ENCODE data around the gene BCL11A.

The BCL11A gene

GRCh38 chr2:60499651-60500265, 53.7 kb downstream of the BCL11A start:
- Histone ChIP-seq H3K36me3 (ENCODE audit: control insufficient read depth in 1 of 2, insufficient read depth in 2 of 2, low read length in 2 of 2) (peaks cover 0 to 5% of the 10 kb centered on the region in 2 donors), H3K4me1 (ENCODE audit: control insufficient read depth in 1 of 2, insufficient read depth in 2 of 2, low read length in 2 of 2) (peaks cover 22 to 24% of the 10 kb centered on the region in 2 donors), H3K9me3 (ENCODE audit: control insufficient read depth in 1 of 2, low read length in 2 of 2) (no peaks in the 10 kb centered on the region), H3K27ac (ENCODE audit: low read depth, low read length) (no peak overlapping the region), H3K27me3 (ENCODE audit: control insufficient read depth in 1 of 2, insufficient read depth in 2 of 2, low read length in 2 of 2) (no peaks in the 10 kb centered on the region), H3K4me3 (ENCODE audit: low read depth in 1 of 2, low read length in 2 of 2) (no peak overlapping the region), H3K9ac (ENCODE audit: low read depth in 1 of 2, low read length in 2 of 2) (no peak overlapping the region)

DNA sequence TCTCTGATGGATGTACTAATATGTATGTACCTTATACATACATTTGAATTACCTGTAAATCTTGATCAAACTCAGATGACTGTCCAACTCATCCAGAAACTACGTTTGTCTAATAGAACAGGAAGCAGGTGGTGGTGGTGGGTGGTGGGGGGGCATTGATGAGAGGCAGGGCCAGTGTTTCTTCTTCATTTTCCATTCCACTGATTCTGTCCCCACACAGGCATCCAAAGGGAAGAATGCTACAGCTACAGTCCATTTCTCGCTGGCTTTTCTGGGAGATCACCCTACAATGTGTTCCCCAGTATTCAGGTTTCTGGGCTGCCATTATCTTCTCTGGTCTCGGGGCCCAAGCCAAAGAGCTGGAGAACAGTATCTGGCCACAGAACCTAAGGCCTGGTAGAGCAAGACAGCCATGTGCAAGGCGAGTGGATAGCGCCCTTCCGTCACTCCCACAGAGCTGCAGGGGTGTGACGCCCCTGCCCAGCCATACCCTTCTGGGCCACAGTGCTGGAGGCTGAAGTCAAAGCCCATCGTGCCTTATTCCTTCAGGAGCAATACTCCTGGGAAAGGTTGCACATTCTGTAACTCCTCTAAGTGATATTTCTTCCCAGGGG, 54.5 kb downstream of the BCL11A start:
- no peak overlapping the region for H3K27ac ChIP-seq (ENCODE audit: low read depth, low read length)
- no peaks in the 10 kb centered on the region for H3K9me3 ChIP-seq (ENCODE audit: control insufficient read depth in 1 of 2, low read length in 2 of 2)
- H3K4me3 ChIP-seq (ENCODE audit: low read depth in 1 of 2, low read length in 2 of 2) = no peak overlapping the region
- peaks cover 31 to 32% of the 10 kb centered on the region in 2 donors for H3K4me1 ChIP-seq (ENCODE audit: control insufficient read depth in 1 of 2, insufficient read depth in 2 of 2, low read length in 2 of 2)
- H3K27me3 ChIP-seq (ENCODE audit: control insufficient read depth in 1 of 2, insufficient read depth in 2 of 2, low read length in 2 of 2) = no peaks in the 10 kb centered on the region
- H3K9ac ChIP-seq (ENCODE audit: low read depth in 1 of 2, low read length in 2 of 2) = no peak overlapping the region
- H3K36me3 ChIP-seq (ENCODE audit: control insufficient read depth in 1 of 2, insufficient read depth in 2 of 2, low read length in 2 of 2) = peaks cover 0 to 5% of the 10 kb centered on the region in 2 donors

DNA sequence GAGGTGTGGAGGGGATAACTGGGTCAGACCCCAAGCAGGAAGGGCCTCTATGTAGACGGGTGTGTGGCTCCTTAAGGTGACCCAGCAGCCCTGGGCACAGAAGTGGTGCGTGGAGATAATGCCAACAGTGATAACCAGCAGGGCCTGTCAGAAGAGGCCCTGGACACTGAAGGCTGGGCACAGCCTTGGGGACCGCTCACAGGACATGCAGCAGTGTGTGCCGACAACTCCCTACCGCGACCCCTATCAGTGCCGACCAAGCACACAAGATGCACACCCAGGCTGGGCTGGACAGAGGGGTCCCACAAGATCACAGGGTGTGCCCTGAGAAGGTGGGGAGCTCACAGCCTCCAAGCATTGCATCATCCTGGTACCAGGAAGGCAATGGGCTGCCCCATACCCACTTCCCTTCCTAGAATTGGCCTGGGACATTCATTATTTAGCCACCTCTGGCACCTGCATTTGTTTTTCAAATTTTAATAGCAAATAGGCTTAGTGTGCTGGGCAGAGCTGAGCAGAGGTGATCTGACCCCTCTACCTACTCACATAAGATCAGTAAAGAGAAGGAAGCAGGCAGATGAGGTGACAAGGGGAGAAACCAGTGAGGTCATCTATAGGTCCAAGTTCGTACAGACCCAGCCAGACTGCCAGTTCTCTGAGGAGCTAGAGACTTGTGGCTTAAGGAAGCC, 55.2 kb downstream of the BCL11A start:
- Histone ChIP-seq H3K4me1 (ENCODE audit: control insufficient read depth in 1 of 2, insufficient read depth in 2 of 2, low read length in 2 of 2) (peaks cover 37% of the 10 kb centered on the region in 2 donors), H3K4me3 (ENCODE audit: low read depth in 1 of 2, low read length in 2 of 2) (no peak overlapping the region), H3K9me3 (ENCODE audit: control insufficient read depth in 1 of 2, low read length in 2 of 2) (no peaks in the 10 kb centered on the region), H3K27me3 (ENCODE audit: control insufficient read depth in 1 of 2, insufficient read depth in 2 of 2, low read length in 2 of 2) (no peaks in the 10 kb centered on the region), H3K27ac (ENCODE audit: low read depth, low read length) (no peak overlapping the region), H3K36me3 (ENCODE audit: control insufficient read depth in 1 of 2, insufficient read depth in 2 of 2, low read length in 2 of 2) (peaks cover 0 to 5% of the 10 kb centered on the region in 2 donors), H3K9ac (ENCODE audit: low read depth in 1 of 2, low read length in 2 of 2) (no peak overlapping the region)

DNA sequence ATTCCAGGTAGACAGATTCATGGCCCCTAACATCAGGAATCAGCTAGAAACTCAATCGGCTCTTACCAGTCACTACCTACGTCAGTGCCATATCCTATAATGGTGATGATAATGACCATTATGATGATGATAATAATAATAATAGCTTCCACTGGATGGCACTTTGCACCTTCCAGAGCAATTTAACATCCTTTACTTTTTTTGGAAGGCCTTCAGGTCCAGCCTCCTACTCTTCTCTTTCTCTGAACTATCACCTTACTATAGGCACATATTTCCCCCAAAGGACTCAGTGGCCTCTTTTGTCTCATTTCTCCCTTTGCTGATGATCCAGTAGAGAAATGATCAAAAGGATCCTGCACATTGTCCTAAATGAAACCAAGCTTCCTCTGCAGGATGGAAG, 56.0 kb downstream of the BCL11A start:
- peaks cover 0 to 5% of the 10 kb centered on the region in 2 donors for H3K36me3 ChIP-seq (ENCODE audit: control insufficient read depth in 1 of 2, insufficient read depth in 2 of 2, low read length in 2 of 2)
- H3K9ac ChIP-seq (ENCODE audit: low read depth in 1 of 2, low read length in 2 of 2) = no peak overlapping the region
- H3K4me3 ChIP-seq (ENCODE audit: low read depth in 1 of 2, low read length in 2 of 2) = no peak overlapping the region
- peaks cover 41 to 43% of the 10 kb centered on the region in 2 donors for H3K4me1 ChIP-seq (ENCODE audit: control insufficient read depth in 1 of 2, insufficient read depth in 2 of 2, low read length in 2 of 2)
- H3K27me3 ChIP-seq (ENCODE audit: control insufficient read depth in 1 of 2, insufficient read depth in 2 of 2, low read length in 2 of 2) = no peaks in the 10 kb centered on the region
- no peaks in the 10 kb centered on the region for H3K9me3 ChIP-seq (ENCODE audit: control insufficient read depth in 1 of 2, low read length in 2 of 2)
- H3K27ac ChIP-seq (ENCODE audit: low read depth, low read length) = no peak overlapping the region

DNA sequence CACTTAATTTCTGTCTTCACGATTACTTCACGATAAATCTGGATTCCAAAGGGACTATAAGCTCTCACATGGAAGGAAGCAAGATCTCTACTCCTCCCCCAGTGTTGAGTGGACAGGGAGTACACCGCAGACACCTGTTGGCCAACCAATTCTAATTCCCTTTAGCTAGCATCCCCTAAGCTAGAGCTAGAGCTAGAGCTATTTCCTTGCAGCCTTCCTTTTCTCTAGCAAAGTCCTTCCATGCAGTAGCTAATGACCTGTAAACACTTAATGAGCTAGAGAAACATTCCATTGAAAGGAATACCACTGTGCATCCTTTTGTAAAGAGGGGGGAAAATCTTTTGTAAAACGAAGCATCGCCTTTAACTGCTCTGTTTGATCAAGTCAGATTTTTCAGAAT, 56.5 kb downstream of the BCL11A start:
- peaks cover 41 to 43% of the 10 kb centered on the region in 2 donors for H3K4me1 ChIP-seq (ENCODE audit: control insufficient read depth in 1 of 2, insufficient read depth in 2 of 2, low read length in 2 of 2)
- H3K27me3 ChIP-seq (ENCODE audit: control insufficient read depth in 1 of 2, insufficient read depth in 2 of 2, low read length in 2 of 2) = no peaks in the 10 kb centered on the region
- H3K36me3 ChIP-seq (ENCODE audit: control insufficient read depth in 1 of 2, insufficient read depth in 2 of 2, low read length in 2 of 2) = peaks cover 0 to 5% of the 10 kb centered on the region in 2 donors
- no peak overlapping the region for H3K27ac ChIP-seq (ENCODE audit: low read depth, low read length)
- no peak overlapping the region for H3K9ac ChIP-seq (ENCODE audit: low read depth in 1 of 2, low read length in 2 of 2)
- no peak overlapping the region for H3K4me3 ChIP-seq (ENCODE audit: low read depth in 1 of 2, low read length in 2 of 2)
- H3K9me3 ChIP-seq (ENCODE audit: control insufficient read depth in 1 of 2, low read length in 2 of 2) = no peaks in the 10 kb centered on the region

- Histone ChIP-seq H3K9me3 (ENCODE audit: control insufficient read depth in 1 of 2, low read length in 2 of 2) (no peaks in the 10 kb centered on the region), H3K9ac (ENCODE audit: low read depth in 1 of 2, low read length in 2 of 2) (no peak overlapping the region), H3K27me3 (ENCODE audit: control insufficient read depth in 1 of 2, insufficient read depth in 2 of 2, low read length in 2 of 2) (no peaks in the 10 kb centered on the region), H3K4me3 (ENCODE audit: low read depth in 1 of 2, low read length in 2 of 2) (no peak overlapping the region), H3K4me1 (ENCODE audit: control insufficient read depth in 1 of 2, insufficient read depth in 2 of 2, low read length in 2 of 2) (peaks cover 41 to 43% of the 10 kb centered on the region in 2 donors), H3K36me3 (ENCODE audit: control insufficient read depth in 1 of 2, insufficient read depth in 2 of 2, low read length in 2 of 2) (peaks cover 0 to 5% of the 10 kb centered on the region in 2 donors), H3K27ac (ENCODE audit: low read depth, low read length) (no peak overlapping the region)
These were observed 57.0 kb downstream of the BCL11A start for GRCh38 chr2:60496475-60496874.

DNA sequence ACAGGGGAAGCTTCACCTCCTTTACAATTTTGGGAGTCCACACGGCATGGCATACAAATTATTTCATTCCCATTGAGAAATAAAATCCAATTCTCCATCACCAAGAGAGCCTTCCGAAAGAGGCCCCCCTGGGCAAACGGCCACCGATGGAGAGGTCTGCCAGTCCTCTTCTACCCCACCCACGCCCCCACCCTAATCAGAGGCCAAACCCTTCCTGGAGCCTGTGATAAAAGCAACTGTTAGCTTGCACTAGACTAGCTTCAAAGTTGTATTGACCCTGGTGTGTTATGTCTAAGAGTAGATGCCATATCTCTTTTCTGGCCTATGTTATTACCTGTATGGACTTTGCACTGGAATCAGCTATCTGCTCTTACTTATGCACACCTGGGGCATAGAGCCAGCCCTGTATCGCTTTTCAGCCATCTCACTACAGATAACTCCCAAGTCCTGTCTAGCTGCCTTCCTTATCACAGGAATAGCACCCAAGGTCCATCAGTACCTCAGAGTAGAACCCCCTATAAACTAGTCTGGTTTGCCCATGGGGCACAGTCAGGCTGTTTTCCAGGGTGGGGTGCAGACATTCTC, 58.3 kb downstream of the BCL11A start:
- H3K9me3 ChIP-seq (ENCODE audit: control insufficient read depth in 1 of 2, low read length in 2 of 2) = no peaks in the 10 kb centered on the region
- H3K9ac ChIP-seq (ENCODE audit: low read depth in 1 of 2, low read length in 2 of 2) = no peak overlapping the region
- H3K36me3 ChIP-seq (ENCODE audit: control insufficient read depth in 1 of 2, insufficient read depth in 2 of 2, low read length in 2 of 2) = no peaks in the 10 kb centered on the region
- peaks cover 41 to 43% of the 10 kb centered on the region in 2 donors for H3K4me1 ChIP-seq (ENCODE audit: control insufficient read depth in 1 of 2, insufficient read depth in 2 of 2, low read length in 2 of 2)
- H3K27ac ChIP-seq (ENCODE audit: low read depth, low read length) = no peak overlapping the region
- H3K4me3 ChIP-seq (ENCODE audit: low read depth in 1 of 2, low read length in 2 of 2) = no peak overlapping the region
- H3K27me3 ChIP-seq (ENCODE audit: control insufficient read depth in 1 of 2, insufficient read depth in 2 of 2, low read length in 2 of 2) = no peaks in the 10 kb centered on the region

- Histone ChIP-seq H3K27me3 (ENCODE audit: control insufficient read depth in 1 of 2, insufficient read depth in 2 of 2, low read length in 2 of 2) (no peaks in the 10 kb centered on the region), H3K4me3 (ENCODE audit: low read depth in 1 of 2, low read length in 2 of 2) (no peak overlapping the region), H3K4me1 (ENCODE audit: control insufficient read depth in 1 of 2, insufficient read depth in 2 of 2, low read length in 2 of 2) (peaks cover 41 to 43% of the 10 kb centered on the region in 2 donors), H3K9ac (ENCODE audit: low read depth in 1 of 2, low read length in 2 of 2) (no peak overlapping the region), H3K9me3 (ENCODE audit: control insufficient read depth in 1 of 2, low read length in 2 of 2) (no peaks in the 10 kb centered on the region), H3K27ac (ENCODE audit: low read depth, low read length) (no peak overlapping the region), H3K36me3 (ENCODE audit: control insufficient read depth in 1 of 2, insufficient read depth in 2 of 2, low read length in 2 of 2) (no peaks in the 10 kb centered on the region)
These were observed 59.6 kb downstream of the BCL11A start for GRCh38 chr2:60493804-60494387.

DNA sequence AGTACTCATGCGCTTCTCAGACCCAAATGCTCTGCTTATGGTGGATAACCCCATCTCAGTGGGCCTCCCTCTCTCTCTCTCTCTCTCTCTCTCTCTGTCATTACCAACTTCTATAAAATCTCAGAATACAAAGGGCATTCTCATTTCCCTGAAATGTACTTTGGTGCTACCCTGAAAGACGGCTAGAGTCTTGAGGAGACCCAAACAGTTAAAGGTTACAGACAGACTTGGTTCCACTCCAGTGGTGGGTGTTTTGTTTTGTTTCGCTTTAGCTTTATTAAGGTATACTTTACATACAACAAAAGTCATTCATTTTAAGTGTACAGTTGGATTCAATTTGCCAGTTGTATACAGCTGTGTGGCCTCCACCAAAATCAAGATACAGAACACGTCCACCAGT, 60.9 kb downstream of the BCL11A start:
- Histone ChIP-seq H3K36me3 (ENCODE audit: control insufficient read depth in 1 of 2, insufficient read depth in 2 of 2, low read length in 2 of 2) (no peaks in the 10 kb centered on the region), H3K27me3 (ENCODE audit: control insufficient read depth in 1 of 2, insufficient read depth in 2 of 2, low read length in 2 of 2) (no peaks in the 10 kb centered on the region), H3K4me1 (ENCODE audit: control insufficient read depth in 1 of 2, insufficient read depth in 2 of 2, low read length in 2 of 2) (peaks cover 37 to 41% of the 10 kb centered on the region in 2 donors), H3K27ac (ENCODE audit: low read depth, low read length) (no peak overlapping the region), H3K9ac (ENCODE audit: low read depth in 1 of 2, low read length in 2 of 2) (no peak overlapping the region), H3K4me3 (ENCODE audit: low read depth in 1 of 2, low read length in 2 of 2) (no peak overlapping the region), H3K9me3 (ENCODE audit: control insufficient read depth in 1 of 2, low read length in 2 of 2) (no peaks in the 10 kb centered on the region)

GRCh38 chr2:60490848-60491247, 62.6 kb downstream of the BCL11A start:
- Histone ChIP-seq H3K9me3 (ENCODE audit: control insufficient read depth in 1 of 2, low read length in 2 of 2) (no peaks in the 10 kb centered on the region), H3K27me3 (ENCODE audit: control insufficient read depth in 1 of 2, insufficient read depth in 2 of 2, low read length in 2 of 2) (no peaks in the 10 kb centered on the region), H3K9ac (ENCODE audit: low read depth in 1 of 2, low read length in 2 of 2) (no peak overlapping the region), H3K4me3 (ENCODE audit: low read depth in 1 of 2, low read length in 2 of 2) (no peak overlapping the region), H3K36me3 (ENCODE audit: control insufficient read depth in 1 of 2, insufficient read depth in 2 of 2, low read length in 2 of 2) (no peaks in the 10 kb centered on the region), H3K4me1 (ENCODE audit: control insufficient read depth in 1 of 2, insufficient read depth in 2 of 2, low read length in 2 of 2) (peaks cover 26 to 33% of the 10 kb centered on the region in 2 donors), H3K27ac (ENCODE audit: low read depth, low read length) (no peak overlapping the region)

Data from duodenal mucosa (tissue), 2 donors.